Liver (tissue), 9 donors: ENCODE data around the gene FBP1. TPM values are rescaled to one million over a fixed set of nuclear protein-coding genes. Genes with fewer than 3 reads are reported as not detected.

Source experiments
- DNase-seq: peaks from one replicate; pipeline ENCODE4 v3.0.0-alpha.2; 2017; ENCODE audit warnings: low spot score
- H3K27ac ChIP-seq, 2 donors: one replicate each; pipeline ENCODE4 v1.7.0; 2013; ENCODE audit warnings: inconsistent platforms in 2 of 2, low read length in 2 of 2, control low read depth in 1 of 2, low read depth in 1 of 2, mild to moderate bottlenecking in 1 of 2
- H3K27me3 ChIP-seq, 4 donors: one replicate each; pipeline versions ENCODE4 v1.6.1 to v1.7.0; 2013; ENCODE audit warnings: low read length in 3 of 4, inconsistent platforms in 1 of 4, mild to moderate bottlenecking in 1 of 4, moderate library complexity in 1 of 4; ENCODE audit not compliant: control insufficient read depth in 4 of 4, insufficient read depth in 4 of 4
- H3K36me3 ChIP-seq, 4 donors: one replicate each; pipeline versions ENCODE4 v1.6.1 to v1.7.0; 2013; ENCODE audit warnings: low read length in 3 of 4, mild to moderate bottlenecking in 3 of 4, low read depth in 1 of 4, moderate library complexity in 1 of 4; ENCODE audit not compliant: control insufficient read depth in 4 of 4, insufficient read depth in 3 of 4
- H3K4me1 ChIP-seq, 4 donors: one replicate each; pipeline versions ENCODE4 v1.6.1 to v1.7.0; 2013; ENCODE audit warnings: low read length in 3 of 4, mild to moderate bottlenecking in 3 of 4, moderate library complexity in 1 of 4; ENCODE audit not compliant: control insufficient read depth in 4 of 4, insufficient read depth in 4 of 4
- H3K4me3 ChIP-seq, 3 donors: one replicate each; pipeline versions ENCODE4 v1.6.1 to v1.7.0; 2013; ENCODE audit warnings: low read length in 3 of 3, control low read depth in 1 of 3, low read depth in 1 of 3, mild to moderate bottlenecking in 1 of 3
- H3K9ac ChIP-seq, 2 donors: one replicate each; pipeline ENCODE4 v1.7.0; 2013; ENCODE audit warnings: low read length in 2 of 2, mild to moderate bottlenecking in 2 of 2, moderate library complexity in 2 of 2, control low read depth in 1 of 2, low read depth in 1 of 2
- H3K9me3 ChIP-seq, 4 donors: one replicate each; pipeline versions ENCODE4 v1.6.1 to v1.7.0; 2013; ENCODE audit warnings: low read length in 3 of 4; ENCODE audit not compliant: control insufficient read depth in 4 of 4
- EGR1 ChIP-seq, 2 donors: IDR thresholded peaks; 2 replicates each; pipeline ENCODE4 v1.6.1; 2016 to 2018; ENCODE audit warnings: antibody characterized with exemption in 2 of 2, low read depth in 2 of 2
- FOXA2 ChIP-seq: IDR thresholded peaks from 2 replicates; pipeline ENCODE4 v1.6.1; 2016; ENCODE audit warnings: antibody characterized with exemption
- HNF4A ChIP-seq, 2 donors: conservative IDR thresholded peaks; 2 replicates each; pipeline ENCODE4 v1.6.1; 2016; ENCODE audit warnings: antibody characterized with exemption in 2 of 2, mild to moderate bottlenecking in 2 of 2
- NR2F2 ChIP-seq: IDR thresholded peaks from 2 replicates; pipeline ENCODE4 v1.6.1; 2016; ENCODE audit warnings: antibody characterized with exemption
- RXRA ChIP-seq, 2 donors: IDR thresholded peaks; 2 replicates each; pipeline ENCODE4 v1.6.1; 2017 to 2018; ENCODE audit warnings: antibody characterized with exemption in 2 of 2, mild to moderate bottlenecking in 1 of 2
- SP1 ChIP-seq: IDR thresholded peaks from 2 replicates; pipeline ENCODE4 v1.6.1; 2018; ENCODE audit warnings: antibody characterized with exemption, mild to moderate bottlenecking
- TAF1 ChIP-seq: conservative IDR thresholded peaks from 2 replicates; pipeline ENCODE4 v1.6.1; 2016; ENCODE audit warnings: antibody characterized with exemption, mild to moderate bottlenecking
- YY1 ChIP-seq: IDR thresholded peaks from 2 replicates; pipeline ENCODE4 v1.6.1; 2016; ENCODE audit warnings: antibody characterized with exemption, mild to moderate bottlenecking
- WGBS: extraction: QIAGEN DNeasy Blood & Tissue Kit; methylation state at CpG from one replicate; pipeline ENCODE4 v1.1.7; 2013; 5-methylcytosine and 5-hydroxymethylcytosine counted together
- polyA plus RNA-seq, 2 donors: library from polyadenylated mRNA; stranded (reverse) in 1 of 2; unstranded in 1 of 2; fragments of 200-250 nt in 1 of 2; fragments of >200 nt in 1 of 2; fragmentation: Nextera tagmentation in 1 of 2; extraction: Ambion mirVana in 1 of 2; gene quantifications; one replicate each; pipeline versions ENCODE4 v1.2.1 to v1.2.3, GENCODE V29; 2013 to 2015
- total RNA-seq, 2 donors: library from RNA; depleted of rRNA; stranded (reverse); fragments of >200 nt; gene quantifications; one replicate each; pipeline ENCODE4 v1.2.3, GENCODE V29; 2014
- TF ChIP-seq, protein P1 (sequence below): fragments of 150-350 bp; IDR thresholded peaks from 2 replicates; pipeline ENCODE4 v1.5.1; 2017; ENCODE audit warnings: improper control_type of control experiment, low read depth, low read length; ENCODE audit not compliant: missing input control
- TF ChIP-seq, protein P2 (sequence below): IDR thresholded peaks from 2 replicates; pipeline ENCODE4 v1.6.1; 2016; ENCODE audit warnings: antibody characterized with exemption
- TF ChIP-seq, protein P3 (sequence below): IDR thresholded peaks from 2 replicates; pipeline ENCODE4 v1.6.1; 2016; ENCODE audit warnings: antibody characterized with exemption
- donor health status: healthy.
- donor health status: healthy.
- donor health status: healthy.
- donor health status: healthy.
- donor health status: healthy.

Gene FBP1
- total and polyA plus RNA-seq, 4 donors, result 27.8 to 574 (median 317) TPM

DNA sequence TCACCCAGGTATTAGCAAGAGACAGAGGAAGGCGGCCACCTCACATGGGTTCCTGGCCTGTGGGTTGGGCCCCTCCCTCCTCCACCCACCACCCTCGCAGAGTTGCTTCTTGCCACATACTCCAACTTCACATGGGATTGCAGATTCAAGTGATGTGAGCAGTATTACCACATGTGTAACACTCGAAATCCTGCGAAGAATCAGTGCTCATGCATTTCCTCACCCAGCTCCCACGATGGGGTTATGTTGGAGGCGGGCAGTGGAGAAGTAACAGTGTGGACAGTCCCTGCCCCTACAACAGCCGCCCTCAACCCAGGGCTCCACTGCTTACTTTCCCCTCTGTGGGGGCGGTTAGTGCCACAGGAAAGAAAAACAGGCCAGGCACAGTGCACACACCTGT, 3.9 kb upstream of the FBP1 start:
- DNase-seq, result no peak
- H3K9ac ChIP-seq, result no peak overlapping the region
- H3K27me3 ChIP-seq, result no peaks in the 10 kb centered on the region
- WGBS, result 87% methylated on average over 8 of the region's 8 CpGs
- no peak overlapping the region for H3K4me3 ChIP-seq
- TF ChIP-seq EGR1 (IDR thresholded peaks at IDR 0.05; ENCODE audit: low read depth in 2 of 2) (no peak), SP1 (no peak), FOXA2 (no peak), TAF1 (no peak), RXRA (IDR thresholded peaks at IDR 0.05) (no peak)
- TF ChIP-seq, protein P1, sequence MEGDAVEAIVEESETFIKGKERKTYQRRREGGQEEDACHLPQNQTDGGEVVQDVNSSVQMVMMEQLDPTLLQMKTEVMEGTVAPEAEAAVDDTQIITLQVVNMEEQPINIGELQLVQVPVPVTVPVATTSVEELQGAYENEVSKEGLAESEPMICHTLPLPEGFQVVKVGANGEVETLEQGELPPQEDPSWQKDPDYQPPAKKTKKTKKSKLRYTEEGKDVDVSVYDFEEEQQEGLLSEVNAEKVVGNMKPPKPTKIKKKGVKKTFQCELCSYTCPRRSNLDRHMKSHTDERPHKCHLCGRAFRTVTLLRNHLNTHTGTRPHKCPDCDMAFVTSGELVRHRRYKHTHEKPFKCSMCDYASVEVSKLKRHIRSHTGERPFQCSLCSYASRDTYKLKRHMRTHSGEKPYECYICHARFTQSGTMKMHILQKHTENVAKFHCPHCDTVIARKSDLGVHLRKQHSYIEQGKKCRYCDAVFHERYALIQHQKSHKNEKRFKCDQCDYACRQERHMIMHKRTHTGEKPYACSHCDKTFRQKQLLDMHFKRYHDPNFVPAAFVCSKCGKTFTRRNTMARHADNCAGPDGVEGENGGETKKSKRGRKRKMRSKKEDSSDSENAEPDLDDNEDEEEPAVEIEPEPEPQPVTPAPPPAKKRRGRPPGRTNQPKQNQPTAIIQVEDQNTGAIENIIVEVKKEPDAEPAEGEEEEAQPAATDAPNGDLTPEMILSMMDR, result no peak
- H3K9me3 ChIP-seq, result no peaks in the 10 kb centered on the region
- H3K4me1 ChIP-seq, result peaks cover 0 to 14% (median 4%) of the 10 kb centered on the region in 4 donors
- H3K27ac ChIP-seq, result no peak overlapping the region
- no peaks in the 10 kb centered on the region for H3K36me3 ChIP-seq

DNA sequence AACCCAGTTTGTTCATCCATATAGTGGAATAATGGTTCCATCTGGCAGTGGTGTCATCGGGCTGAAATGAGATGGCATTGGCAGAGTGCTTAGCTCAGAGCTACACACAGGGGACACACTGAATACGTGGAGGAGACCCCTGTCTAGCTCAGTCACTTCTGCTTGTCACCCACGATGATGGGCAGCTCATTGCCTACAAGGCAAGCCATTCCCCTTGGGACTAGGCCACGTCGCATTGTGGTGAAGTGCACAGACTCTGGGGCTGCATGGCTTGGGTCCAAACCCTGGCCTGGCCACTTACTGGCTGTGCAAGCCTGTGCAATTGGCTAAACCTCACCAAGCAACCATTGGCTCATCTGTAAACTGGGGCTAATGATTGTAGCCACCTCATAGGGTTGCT, 3.2 kb upstream of the FBP1 start:
- no peak for DNase-seq
- Histone ChIP-seq H3K36me3 (no peaks in the 10 kb centered on the region), H3K27me3 (no peaks in the 10 kb centered on the region), H3K27ac (no peak overlapping the region), H3K4me1 (peaks cover 0 to 15% (median 4%) of the 10 kb centered on the region in 4 donors), H3K9me3 (no peaks in the 10 kb centered on the region), H3K9ac (no peak overlapping the region), H3K4me3 (no peak overlapping the region)
- WGBS, result 95% methylated on average over 5 of the region's 5 CpGs
- TF ChIP-seq, protein P2, sequence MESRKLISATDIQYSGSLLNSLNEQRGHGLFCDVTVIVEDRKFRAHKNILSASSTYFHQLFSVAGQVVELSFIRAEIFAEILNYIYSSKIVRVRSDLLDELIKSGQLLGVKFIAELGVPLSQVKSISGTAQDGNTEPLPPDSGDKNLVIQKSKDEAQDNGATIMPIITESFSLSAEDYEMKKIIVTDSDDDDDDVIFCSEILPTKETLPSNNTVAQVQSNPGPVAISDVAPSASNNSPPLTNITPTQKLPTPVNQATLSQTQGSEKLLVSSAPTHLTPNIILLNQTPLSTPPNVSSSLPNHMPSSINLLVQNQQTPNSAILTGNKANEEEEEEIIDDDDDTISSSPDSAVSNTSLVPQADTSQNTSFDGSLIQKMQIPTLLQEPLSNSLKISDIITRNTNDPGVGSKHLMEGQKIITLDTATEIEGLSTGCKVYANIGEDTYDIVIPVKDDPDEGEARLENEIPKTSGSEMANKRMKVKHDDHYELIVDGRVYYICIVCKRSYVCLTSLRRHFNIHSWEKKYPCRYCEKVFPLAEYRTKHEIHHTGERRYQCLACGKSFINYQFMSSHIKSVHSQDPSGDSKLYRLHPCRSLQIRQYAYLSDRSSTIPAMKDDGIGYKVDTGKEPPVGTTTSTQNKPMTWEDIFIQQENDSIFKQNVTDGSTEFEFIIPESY, result no peak
- TF ChIP-seq, protein P1, result no peak
- no peak for TF ChIP-seq NR2F2
- no peak for TF ChIP-seq YY1
- no peak for TF ChIP-seq RXRA (IDR thresholded peaks at IDR 0.05)

DNA sequence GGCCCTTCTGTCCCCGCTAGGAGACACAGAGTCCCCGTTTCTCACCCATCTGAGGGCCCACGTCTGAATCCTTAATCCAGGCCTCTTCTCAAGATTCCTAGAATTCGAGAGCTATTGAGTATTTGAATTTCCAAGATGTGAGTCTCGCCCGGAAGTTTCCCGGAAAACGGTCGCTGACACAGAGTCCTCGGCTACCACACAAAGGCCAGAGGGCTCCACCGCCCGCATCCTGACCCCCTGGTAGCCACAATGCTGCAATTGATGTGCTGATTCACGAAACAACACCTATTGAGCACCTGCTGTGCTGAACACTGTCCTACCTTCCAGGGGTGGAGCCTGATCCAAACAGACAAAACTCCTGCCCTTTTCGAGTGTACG, 670 bp upstream of the FBP1 start:
- 14% methylated on average over 15 of the region's 15 CpGs for WGBS
- TF ChIP-seq HNF4A (conservative IDR thresholded peaks at IDR 0.05), result peak in 1 of 2 donors; percentile 1
- TF ChIP-seq, protein P3, sequence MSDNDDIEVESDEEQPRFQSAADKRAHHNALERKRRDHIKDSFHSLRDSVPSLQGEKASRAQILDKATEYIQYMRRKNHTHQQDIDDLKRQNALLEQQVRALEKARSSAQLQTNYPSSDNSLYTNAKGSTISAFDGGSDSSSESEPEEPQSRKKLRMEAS, result no peak
- TF ChIP-seq SP1, result peak; percentile 29
- TF ChIP-seq RXRA (IDR thresholded peaks at IDR 0.05), result peak; percentile 3 to 20
- TF ChIP-seq YY1, result peak; percentile 7
- TF ChIP-seq TAF1, result no peak
- H3K9me3 ChIP-seq, result no peaks in the 10 kb centered on the region
- no peaks in the 10 kb centered on the region for H3K27me3 ChIP-seq
- DNase-seq, result no peak
- H3K9ac ChIP-seq, result peak overlapping the region; percentile 60 to 75
- H3K4me3 ChIP-seq, result peak overlapping the region; percentile 64 to 88 (median 65)
- peak overlapping the region; percentile 95 to 98 for H3K27ac ChIP-seq
- H3K36me3 ChIP-seq, result peaks cover 0 to 3% (median 0%) of the 10 kb centered on the region in 4 donors
- peaks cover 0 to 34% (median 13%) of the 10 kb centered on the region in 4 donors for H3K4me1 ChIP-seq
